GM19238 (cell line): ENCODE measurements around the gene NEDD8.

Experiments used
- DNase-seq: peaks from one replicate; pipeline ENCODE4 v3.0.0; 2011; ENCODE audit warnings: low spot score; ENCODE audit not compliant: insufficient read length

NEDD8 gene

GRCh38 chr14:24179961-24180796 is 52.0 kb downstream of the NEDD8 start:
- no peak for DNase-seq

GRCh38 chr14:24179294-24179960 is 52.7 kb downstream of the NEDD8 start:
- no peak for DNase-seq

- no peak for DNase-seq
Measured at GRCh38 chr14:24178399-24179178, 53.6 kb downstream of the NEDD8 start.

GRCh38 chr14:24177891-24178290 is 54.3 kb downstream of the NEDD8 start:
- DNase-seq, result no peak

- DNase-seq, result no peak
Measured at GRCh38 chr14:24177041-24177825, 54.9 kb downstream of the NEDD8 start.

GRCh38 chr14:24176599-24176998 is 55.6 kb downstream of the NEDD8 start:
- DNase-seq, result no peak

GRCh38 chr14:24172871-24173281 is 59.3 kb downstream of the NEDD8 start:
- no peak for DNase-seq

GRCh38 chr14:24172261-24172860 is 59.8 kb downstream of the NEDD8 start:
- no peak for DNase-seq

GRCh38 chr14:24171422-24172260 is 60.5 kb downstream of the NEDD8 start, which contains the start of gene REC8:
Gene REC8, plus strand, starts transcription at chr14:24172080. Its CDS starts 473 bp downstream, at chr14:24172553.
- peak; percentile 93 for DNase-seq

- DNase-seq, result no peak
Measured at GRCh38 chr14:24167469-24168114, 64.6 kb downstream of the NEDD8 start.
